ENCODE measurements around the gene NGRN. TPM values are rescaled to one million over a fixed set of nuclear protein-coding genes. Genes with fewer than 3 reads are reported as not detected.
A peak's percentile ranks its signal among the peaks of the same experiment; 100 is the strongest.

The NGRN gene, protein sequence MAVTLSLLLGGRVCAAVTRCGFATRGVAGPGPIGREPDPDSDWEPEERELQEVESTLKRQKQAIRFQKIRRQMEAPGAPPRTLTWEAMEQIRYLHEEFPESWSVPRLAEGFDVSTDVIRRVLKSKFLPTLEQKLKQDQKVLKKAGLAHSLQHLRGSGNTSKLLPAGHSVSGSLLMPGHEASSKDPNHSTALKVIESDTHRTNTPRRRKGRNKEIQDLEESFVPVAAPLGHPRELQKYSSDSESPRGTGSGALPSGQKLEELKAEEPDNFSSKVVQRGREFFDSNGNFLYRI
- 126 and 132 TPM in 2 replicates for total RNA-seq
- long read RNA-seq, full-length matches to known transcripts, result 365 of 368 reads
- long read RNA-seq, partial matches to known transcripts, result 1 of 368 reads
- long read RNA-seq, other reads (novel, unspliced or antisense), result 2 of 368 reads

DNA sequence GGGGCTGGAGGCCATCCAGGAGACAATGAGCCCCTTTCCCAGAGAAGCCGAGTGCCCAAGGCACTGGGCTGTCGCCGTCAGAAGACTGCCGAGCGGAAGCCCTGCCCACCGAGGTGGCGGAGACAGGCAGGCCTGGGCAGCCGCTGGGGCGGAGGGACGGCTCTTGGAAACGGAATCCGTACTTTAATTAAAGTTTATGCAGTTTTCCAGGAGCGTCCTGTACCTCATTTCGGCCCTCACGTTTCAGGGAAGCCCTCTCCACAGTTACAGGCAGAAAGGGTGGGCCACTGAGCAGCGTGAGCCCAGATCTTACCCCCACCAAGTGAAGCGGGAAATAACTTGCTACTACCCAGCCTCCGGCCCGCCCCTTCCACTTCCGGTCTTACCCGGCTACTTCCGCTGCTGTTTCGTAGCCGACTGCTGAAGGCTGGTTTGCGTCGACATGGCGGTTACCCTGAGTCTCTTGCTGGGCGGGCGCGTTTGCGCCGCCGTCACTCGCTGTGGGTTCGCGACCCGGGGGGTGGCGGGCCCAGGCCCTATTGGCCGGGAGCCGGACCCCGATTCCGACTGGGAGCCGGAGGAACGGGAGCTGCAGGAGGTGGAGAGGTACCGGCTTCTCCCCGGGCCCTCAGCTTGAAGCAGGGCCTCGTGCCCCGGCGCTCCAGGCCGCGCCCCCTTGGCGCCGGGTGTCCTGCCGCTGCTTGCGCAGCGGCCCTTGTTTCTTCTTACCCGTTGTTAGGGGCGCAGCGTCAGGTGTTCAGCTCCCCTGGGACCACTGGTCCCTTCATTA, at the start of gene NGRN:
Gene NGRN (plus strand): TSS at position 402 of the 790 bp plus-strand sequence. CDS start 41 bp downstream, at position 443.
- peak within 1 kb of the TSS; percentile 93 for H3K4me3 Mint-ChIP-seq
- H3K9me3 Mint-ChIP-seq, result no peaks in the 10 kb centered on the region
- H3K4me1 Mint-ChIP-seq, result peaks cover 65% of the 10 kb centered on the region
- H3K27me3 Mint-ChIP-seq (ENCODE audit: low read depth), result peaks cover 8% of the 10 kb centered on the region
- H3K27ac Mint-ChIP-seq (ENCODE audit: unreplicated experiment), result peak within 1 kb of the TSS; percentile 97
- TF ChIP-seq, protein P1, sequence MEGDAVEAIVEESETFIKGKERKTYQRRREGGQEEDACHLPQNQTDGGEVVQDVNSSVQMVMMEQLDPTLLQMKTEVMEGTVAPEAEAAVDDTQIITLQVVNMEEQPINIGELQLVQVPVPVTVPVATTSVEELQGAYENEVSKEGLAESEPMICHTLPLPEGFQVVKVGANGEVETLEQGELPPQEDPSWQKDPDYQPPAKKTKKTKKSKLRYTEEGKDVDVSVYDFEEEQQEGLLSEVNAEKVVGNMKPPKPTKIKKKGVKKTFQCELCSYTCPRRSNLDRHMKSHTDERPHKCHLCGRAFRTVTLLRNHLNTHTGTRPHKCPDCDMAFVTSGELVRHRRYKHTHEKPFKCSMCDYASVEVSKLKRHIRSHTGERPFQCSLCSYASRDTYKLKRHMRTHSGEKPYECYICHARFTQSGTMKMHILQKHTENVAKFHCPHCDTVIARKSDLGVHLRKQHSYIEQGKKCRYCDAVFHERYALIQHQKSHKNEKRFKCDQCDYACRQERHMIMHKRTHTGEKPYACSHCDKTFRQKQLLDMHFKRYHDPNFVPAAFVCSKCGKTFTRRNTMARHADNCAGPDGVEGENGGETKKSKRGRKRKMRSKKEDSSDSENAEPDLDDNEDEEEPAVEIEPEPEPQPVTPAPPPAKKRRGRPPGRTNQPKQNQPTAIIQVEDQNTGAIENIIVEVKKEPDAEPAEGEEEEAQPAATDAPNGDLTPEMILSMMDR (conservative IDR thresholded peaks at IDR 0.05), result no peak
- peak; percentile 79 for DNase-seq (ENCODE audit: low read depth, low spot score)
- H3K36me3 Mint-ChIP-seq (ENCODE audit: low read depth), result peaks cover 7% of the 10 kb centered on the region

DNA sequence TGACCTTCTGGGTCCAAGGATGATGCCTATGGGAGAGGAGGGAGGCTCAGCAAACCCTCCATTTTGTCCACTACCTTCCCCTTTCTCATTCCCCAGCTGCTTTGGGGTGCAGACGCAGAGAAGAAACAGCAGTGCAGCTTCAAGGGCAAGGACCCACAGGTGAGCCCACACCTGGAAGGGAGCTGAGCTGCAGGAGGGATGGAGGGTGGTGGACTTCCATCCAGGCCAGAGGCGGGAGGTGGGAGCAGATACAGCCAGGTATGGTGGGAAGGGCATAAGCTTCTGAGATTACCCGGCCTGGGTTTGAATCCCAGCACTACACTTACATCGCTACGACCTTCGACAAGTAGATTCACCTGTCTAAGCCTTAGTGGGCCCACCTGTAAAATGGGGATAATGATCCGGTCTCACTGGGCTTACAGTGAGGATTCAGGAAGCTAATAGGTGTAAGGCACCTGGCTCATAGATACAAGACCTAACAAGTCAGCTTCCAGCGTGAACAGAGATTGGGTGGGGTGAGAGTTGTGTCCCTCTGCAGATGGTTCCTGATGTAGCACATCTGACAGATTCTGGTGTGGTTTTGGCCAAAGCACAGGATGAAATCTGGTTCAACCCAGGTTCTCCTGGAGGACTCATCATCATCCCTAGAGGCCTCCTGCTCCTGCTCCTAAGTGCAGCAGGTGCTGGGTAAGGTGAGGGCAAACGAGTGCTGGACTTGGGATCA, 47.6 kb upstream of the NGRN start:
- Mint-ChIP-seq H3K4me1 (no peaks in the 10 kb centered on the region), H3K27ac (ENCODE audit: unreplicated experiment) (no peak overlapping the region), H3K27me3 (ENCODE audit: low read depth) (no peaks in the 10 kb centered on the region), H3K9me3 (no peaks in the 10 kb centered on the region), H3K4me3 (no peak overlapping the region), H3K36me3 (ENCODE audit: low read depth) (no peaks in the 10 kb centered on the region)
- TF ChIP-seq, protein P1 (conservative IDR thresholded peaks at IDR 0.05), result no peak
- DNase-seq (ENCODE audit: low read depth, low spot score), result no peak

DNA sequence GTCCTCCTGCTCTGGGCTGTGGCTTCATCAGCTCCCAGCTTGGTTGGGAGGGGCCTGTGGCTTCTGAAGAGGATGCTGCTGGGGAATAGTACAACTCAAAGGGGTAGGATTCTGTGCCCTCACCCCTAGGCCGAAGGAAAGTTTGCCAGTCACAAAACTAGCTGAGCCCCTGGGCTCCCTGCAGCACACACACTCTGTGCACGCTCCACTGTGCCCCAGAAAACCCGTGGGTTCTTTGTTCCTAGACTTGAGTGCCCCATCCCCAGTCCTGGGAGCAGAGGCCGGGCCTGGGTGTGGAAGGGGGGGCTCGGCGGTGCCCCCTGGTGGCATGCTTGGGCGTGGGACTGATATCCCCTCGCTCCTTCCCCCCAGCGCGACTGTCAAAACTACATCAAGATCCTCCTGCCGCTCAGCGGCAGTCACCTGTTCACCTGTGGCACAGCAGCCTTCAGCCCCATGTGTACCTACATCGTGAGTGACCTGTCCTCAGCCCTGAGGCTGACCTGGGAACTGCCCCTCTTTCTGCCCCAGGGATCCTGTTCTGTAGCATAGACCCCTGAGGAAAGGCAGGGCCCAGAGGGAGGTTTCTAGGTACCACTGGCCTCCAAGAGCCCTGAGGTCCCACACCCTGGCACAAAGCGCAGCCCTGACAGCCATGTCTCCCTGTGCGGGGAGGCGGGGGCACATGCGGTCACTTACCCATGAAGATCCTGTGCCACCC, 45.9 kb upstream of the NGRN start:
- Mint-ChIP-seq H3K9me3 (no peaks in the 10 kb centered on the region), H3K27ac (ENCODE audit: unreplicated experiment) (no peak overlapping the region), H3K36me3 (ENCODE audit: low read depth) (no peaks in the 10 kb centered on the region), H3K4me1 (no peaks in the 10 kb centered on the region), H3K4me3 (no peak overlapping the region), H3K27me3 (ENCODE audit: low read depth) (no peaks in the 10 kb centered on the region)
- TF ChIP-seq, protein P1 (conservative IDR thresholded peaks at IDR 0.05), result peak; percentile 69
- DNase-seq (ENCODE audit: low read depth, low spot score), result peak; percentile 55

DNA sequence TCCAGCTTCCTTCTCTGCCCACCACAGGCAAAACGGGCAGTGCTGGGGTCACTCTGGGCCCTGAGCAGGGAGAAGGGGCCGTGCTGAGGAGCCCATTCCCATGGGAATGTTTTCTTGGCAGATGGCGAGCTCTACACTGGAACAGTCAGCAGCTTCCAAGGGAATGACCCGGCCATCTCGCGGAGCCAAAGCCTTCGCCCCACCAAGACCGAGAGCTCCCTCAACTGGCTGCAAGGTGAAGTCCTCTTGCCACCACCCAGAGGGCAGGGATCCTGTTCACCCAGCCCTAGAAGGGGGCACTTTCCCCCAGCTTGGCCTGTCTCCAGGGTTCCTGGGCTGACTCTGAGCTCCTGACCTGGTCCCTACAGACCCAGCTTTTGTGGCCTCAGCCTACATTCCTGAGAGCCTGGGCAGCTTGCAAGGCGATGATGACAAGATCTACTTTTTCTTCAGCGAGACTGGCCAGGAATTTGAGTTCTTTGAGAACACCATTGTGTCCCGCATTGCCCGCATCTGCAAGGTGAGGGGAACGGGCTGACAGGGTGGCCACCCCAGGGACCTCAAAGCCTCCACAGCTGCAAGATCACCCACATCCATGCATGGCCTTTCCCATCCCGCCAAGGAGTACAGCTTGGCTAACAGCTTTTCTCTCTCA, 44.1 kb upstream of the NGRN start:
- peak; percentile 32 for DNase-seq (ENCODE audit: low read depth, low spot score)
- TF ChIP-seq, protein P1 (conservative IDR thresholded peaks at IDR 0.05), result peak; percentile 61
- H3K4me1 Mint-ChIP-seq, result no peaks in the 10 kb centered on the region
- H3K27ac Mint-ChIP-seq (ENCODE audit: unreplicated experiment), result no peak overlapping the region
- H3K9me3 Mint-ChIP-seq, result no peaks in the 10 kb centered on the region
- H3K4me3 Mint-ChIP-seq, result no peak overlapping the region
- H3K36me3 Mint-ChIP-seq (ENCODE audit: low read depth), result no peaks in the 10 kb centered on the region
- H3K27me3 Mint-ChIP-seq (ENCODE audit: low read depth), result no peaks in the 10 kb centered on the region
